Measurements from ENCODE around the gene VPS39.

The VPS39 gene

DNA sequence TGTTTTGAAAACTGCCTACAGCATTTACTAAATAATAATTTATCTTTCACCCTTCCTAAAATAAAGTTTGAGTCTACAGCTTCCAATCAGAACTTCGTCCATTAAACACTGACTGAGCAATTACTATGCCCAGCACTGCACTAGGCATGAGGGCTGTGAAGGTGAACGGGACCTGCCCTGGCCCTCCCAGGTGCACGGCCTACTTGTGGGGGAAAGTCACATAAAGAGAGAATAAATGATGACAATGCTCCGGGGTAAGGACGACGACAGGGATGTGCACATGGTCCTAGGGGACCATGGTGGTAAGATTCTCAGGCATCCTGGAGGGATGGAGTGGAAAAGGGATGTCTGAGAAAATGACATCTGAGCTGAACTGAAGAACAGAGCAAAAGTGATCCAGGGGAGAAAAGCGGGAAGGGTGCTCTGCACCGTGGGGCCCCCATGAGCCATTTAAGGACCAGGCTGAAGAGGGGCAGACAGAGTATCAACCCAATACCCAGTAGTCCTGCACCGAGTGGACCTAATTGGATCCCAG is 63.2 kb downstream of the VPS39 start:
- DNase-seq, result no peak

DNA sequence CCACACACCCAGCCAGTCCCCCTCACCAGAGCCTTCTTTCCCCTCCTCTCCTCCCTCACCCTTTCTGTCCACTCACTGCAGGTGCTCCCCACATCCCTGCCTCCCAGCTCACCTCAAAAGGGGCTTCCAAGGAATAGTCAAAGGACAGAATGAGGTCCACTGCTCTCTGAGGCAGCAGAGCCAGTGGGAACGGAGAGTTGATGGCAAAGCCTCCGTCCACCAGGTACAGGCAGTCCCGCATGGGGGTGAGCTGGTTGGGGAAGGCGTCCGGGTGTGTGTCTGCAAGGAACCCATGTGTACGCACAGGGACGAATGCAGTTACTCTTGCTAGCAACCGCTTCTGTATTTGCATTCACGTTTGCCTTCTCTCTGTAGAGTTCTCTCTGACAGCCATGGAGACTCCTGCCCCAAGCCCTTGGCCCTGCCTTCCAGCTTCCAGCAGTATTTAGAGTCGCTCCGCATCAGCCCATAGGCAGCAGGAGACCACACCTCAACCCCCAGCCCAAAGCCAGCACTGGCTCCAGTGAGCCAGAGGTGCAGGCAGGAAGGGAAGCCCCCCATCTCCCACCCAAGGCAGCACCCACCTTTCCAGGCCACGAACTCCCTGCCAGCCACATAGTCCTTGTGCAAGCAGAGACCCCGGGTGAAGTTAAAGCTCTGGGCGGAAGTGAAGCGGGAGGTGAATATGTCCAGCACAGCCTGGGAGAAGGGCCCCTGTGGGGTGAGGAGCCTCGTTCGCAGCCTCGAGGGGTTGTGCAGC is 64.1 kb downstream of the VPS39 start:
- DNase-seq, result peak in 1 of 2 experiments; percentile 34

DNA sequence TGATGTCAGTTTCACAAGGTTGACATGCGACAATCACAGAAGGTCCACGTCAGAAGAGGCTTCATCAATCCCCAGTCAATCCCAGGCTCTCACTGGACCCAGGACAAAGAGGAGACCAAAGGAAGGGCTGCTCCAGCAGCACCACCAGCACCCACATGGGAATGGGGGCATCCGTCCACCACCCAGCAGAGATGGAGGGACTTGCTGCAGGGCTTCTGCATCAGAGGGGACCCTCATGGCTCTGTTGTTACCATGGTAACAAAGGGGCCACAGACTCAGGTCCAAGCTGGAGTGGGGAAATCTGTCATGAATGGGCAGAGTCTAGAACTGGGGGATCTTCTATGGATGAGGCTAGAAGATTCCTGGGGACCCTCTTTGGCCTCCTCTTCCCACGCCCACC is 64.7 kb downstream of the VPS39 start:
- no peak for DNase-seq

- DNase-seq, result no peak
These were observed 66.1 kb downstream of the VPS39 start for GRCh38 chr15:42141795-42142667.

- no peak for DNase-seq
These were observed 66.9 kb downstream of the VPS39 start for GRCh38 chr15:42141246-42141645.

- DNase-seq, result no peak
These were observed 67.6 kb downstream of the VPS39 start for GRCh38 chr15:42140383-42141070.

GRCh38 chr15:42139596-42139995 is 68.5 kb downstream of the VPS39 start:
- DNase-seq, result no peak

- peak in 1 of 2 experiments; percentile 9 for DNase-seq
These were observed 69.1 kb downstream of the VPS39 start for GRCh38 chr15:42138968-42139386.

DNA sequence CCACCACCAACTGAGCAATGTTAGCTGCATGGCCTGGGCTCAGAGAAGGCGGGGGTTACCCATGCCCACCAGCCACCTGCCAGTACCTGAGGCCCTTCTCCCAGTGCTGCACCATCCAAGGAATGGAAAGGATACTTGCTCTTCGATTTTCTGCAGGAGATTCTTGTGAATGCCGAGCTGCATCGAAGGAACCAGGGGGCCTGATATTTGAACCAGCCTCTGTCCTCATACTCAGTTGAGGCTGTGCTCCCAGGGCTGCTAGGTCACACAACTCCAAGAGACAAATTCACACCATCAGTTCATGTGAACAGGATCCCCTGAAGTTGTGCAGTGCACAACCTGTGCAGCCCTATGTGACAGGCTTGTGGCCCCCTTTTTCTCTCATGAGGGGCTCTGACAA is 69.7 kb downstream of the VPS39 start:
- no peak for DNase-seq

GRCh38 chr15:42137461-42138261 is 70.4 kb downstream of the VPS39 start:
- DNase-seq, result peak; percentile 42 to 80

GRCh38 chr15:42136513-42136912 is 71.6 kb downstream of the VPS39 start:
- no peak for DNase-seq

DNA sequence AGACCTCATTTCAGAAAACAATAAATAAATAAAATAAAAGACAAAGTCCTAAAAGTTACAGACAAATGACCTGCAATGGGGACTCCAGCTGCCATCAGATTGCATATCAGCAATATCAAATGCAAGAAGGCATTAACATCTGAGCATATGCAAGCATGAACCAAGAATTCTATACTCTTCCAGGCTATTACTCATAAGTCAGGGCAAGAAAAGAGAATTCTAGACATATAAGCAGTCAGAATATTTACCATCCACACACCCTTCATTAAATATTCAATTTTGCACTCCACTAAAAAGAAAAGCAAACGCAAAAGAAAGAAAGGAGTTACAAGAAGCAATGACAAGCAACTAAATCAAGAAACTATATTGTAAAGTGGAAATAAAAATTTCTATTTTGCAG is 72.8 kb downstream of the VPS39 start:
- no peak for DNase-seq

- no peak for DNase-seq
These were observed 73.4 kb downstream of the VPS39 start for GRCh38 chr15:42134617-42135245.

GRCh38 chr15:42133886-42134502 is 74.1 kb downstream of the VPS39 start:
- peak; percentile 51 to 77 for DNase-seq

GRCh38 chr15:42133356-42133755 is 74.7 kb downstream of the VPS39 start:
- DNase-seq, result no peak

- no peak for DNase-seq
These were observed 76.0 kb downstream of the VPS39 start for GRCh38 chr15:42131826-42132806.

GRCh38 chr15:42131006-42131405 is 77.1 kb downstream of the VPS39 start:
- no peak for DNase-seq

DNA sequence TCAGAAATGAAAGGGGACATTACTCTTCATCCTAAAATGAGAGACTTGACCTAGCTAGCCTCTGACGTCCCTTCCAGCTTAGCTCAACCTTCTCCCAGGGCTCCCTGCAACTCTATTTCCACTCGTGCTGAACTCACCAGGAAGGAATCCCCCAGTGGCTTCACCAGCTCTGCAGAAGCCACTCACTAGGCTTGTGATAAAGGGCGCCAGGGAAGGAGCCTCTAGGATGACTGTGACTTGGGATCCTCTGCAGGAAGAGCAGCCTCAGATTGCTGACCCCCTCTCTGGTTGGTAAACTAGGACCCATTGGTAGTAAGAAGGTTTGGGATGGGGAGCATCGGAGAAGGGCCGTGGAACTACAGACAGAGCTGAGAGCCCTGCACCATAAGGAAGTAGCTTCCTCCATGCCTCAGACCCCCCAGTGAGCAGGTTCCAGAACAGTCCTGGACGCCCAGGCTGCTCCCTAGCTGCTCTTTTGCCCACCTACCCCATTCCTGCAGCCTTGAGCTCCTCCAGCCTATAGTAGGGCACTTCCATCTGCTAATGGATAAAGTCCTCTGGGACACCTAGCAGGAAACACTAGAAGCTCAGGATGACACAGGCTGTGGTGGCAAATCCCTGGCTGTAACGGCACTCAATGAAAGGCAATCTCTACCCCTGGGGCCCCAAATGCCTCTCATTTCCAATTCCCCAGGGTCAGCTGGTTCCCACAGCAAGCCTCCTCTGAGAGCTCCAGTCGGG is 77.7 kb downstream of the VPS39 start:
- peak in 1 of 2 experiments; percentile 44 for DNase-seq

DNA sequence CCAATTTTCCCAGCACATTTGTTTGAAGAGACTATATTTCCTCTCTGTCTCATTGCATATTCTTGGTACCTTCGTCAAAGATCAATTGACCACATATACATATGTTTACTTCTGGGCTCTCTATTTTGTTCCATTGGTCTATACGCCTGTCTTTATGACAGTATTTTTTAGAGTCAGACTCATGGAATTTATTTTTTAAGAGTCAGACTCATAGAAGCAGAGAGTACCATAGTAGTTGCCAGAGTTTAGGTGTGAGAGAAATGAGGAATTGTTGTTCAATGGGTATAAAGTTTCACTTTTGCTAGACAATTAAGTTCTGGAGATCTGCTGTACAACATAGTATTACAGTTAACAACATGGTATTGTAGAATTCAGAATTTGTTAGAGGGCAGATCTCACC is 78.7 kb downstream of the VPS39 start:
- no peak for DNase-seq
